PFSK-1 (cell line): ENCODE results near the gene MANEAL.

Experiments
- POLR2AphosphoS5 ChIP-seq: IDR thresholded peaks from 2 replicates; pipeline ENCODE4 v1.6.1; 2012; ENCODE audit warnings: low read depth, mild to moderate bottlenecking, control low read depth, low read length, moderate library complexity
- SIN3A ChIP-seq: IDR thresholded peaks from 2 replicates; pipeline ENCODE4 v1.6.1; 2012; ENCODE audit warnings: mild to moderate bottlenecking, low read length, moderate library complexity, borderline replicate concordance; ENCODE audit not compliant: insufficient read depth
- TAF1 ChIP-seq: IDR thresholded peaks from 2 replicates; pipeline ENCODE4 v1.6.1; 2012; ENCODE audit warnings: low read length, control low read depth, borderline replicate concordance; ENCODE audit not compliant: insufficient read depth
- TF ChIP-seq, protein P1 (sequence below), 2 experiments: IDR thresholded peaks; 2 replicates each; pipeline versions ENCODE4 v1.6.1 to v1.8.0; 2011 to 2012; ENCODE audit warnings: low read depth in 2 of 2, low read length in 2 of 2, control low read depth in 1 of 2, inconsistent platforms in 1 of 2, mild to moderate bottlenecking in 1 of 2, moderate library complexity in 1 of 2; ENCODE audit not compliant: insufficient read depth in 1 of 2

DNA sequence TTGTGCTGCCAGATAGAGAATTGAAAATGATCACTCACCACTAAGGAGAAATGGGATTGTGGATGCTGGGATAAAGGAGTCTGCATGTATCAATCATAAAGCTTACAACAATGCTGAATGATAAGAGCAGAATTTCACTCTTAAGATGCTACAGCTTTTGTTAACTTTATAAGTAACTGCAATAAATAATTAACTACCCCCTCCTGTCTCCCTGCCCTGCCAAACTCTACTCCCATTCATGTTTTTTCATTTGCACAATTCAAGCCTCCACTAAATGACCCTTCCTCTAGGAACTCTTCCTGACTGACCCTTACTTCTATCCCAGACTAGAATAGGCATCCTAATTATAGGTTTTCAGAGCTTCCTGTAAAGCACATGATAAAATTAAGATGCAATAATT lies 50.9 kb downstream of the MANEAL start:
- TF ChIP-seq POLR2AphosphoS5 (no peak), SIN3A (no peak), TAF1 (no peak)
- TF ChIP-seq, protein P1, sequence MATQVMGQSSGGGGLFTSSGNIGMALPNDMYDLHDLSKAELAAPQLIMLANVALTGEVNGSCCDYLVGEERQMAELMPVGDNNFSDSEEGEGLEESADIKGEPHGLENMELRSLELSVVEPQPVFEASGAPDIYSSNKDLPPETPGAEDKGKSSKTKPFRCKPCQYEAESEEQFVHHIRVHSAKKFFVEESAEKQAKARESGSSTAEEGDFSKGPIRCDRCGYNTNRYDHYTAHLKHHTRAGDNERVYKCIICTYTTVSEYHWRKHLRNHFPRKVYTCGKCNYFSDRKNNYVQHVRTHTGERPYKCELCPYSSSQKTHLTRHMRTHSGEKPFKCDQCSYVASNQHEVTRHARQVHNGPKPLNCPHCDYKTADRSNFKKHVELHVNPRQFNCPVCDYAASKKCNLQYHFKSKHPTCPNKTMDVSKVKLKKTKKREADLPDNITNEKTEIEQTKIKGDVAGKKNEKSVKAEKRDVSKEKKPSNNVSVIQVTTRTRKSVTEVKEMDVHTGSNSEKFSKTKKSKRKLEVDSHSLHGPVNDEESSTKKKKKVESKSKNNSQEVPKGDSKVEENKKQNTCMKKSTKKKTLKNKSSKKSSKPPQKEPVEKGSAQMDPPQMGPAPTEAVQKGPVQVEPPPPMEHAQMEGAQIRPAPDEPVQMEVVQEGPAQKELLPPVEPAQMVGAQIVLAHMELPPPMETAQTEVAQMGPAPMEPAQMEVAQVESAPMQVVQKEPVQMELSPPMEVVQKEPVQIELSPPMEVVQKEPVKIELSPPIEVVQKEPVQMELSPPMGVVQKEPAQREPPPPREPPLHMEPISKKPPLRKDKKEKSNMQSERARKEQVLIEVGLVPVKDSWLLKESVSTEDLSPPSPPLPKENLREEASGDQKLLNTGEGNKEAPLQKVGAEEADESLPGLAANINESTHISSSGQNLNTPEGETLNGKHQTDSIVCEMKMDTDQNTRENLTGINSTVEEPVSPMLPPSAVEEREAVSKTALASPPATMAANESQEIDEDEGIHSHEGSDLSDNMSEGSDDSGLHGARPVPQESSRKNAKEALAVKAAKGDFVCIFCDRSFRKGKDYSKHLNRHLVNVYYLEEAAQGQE (IDR thresholded peaks at IDR 0.05; ENCODE audit: insufficient read depth in 1 of 2, low read depth in 2 of 2, low read length in 2 of 2), result no peak
